ENCODE measurements around the gene PIM1.

PIM1 gene

DNA sequence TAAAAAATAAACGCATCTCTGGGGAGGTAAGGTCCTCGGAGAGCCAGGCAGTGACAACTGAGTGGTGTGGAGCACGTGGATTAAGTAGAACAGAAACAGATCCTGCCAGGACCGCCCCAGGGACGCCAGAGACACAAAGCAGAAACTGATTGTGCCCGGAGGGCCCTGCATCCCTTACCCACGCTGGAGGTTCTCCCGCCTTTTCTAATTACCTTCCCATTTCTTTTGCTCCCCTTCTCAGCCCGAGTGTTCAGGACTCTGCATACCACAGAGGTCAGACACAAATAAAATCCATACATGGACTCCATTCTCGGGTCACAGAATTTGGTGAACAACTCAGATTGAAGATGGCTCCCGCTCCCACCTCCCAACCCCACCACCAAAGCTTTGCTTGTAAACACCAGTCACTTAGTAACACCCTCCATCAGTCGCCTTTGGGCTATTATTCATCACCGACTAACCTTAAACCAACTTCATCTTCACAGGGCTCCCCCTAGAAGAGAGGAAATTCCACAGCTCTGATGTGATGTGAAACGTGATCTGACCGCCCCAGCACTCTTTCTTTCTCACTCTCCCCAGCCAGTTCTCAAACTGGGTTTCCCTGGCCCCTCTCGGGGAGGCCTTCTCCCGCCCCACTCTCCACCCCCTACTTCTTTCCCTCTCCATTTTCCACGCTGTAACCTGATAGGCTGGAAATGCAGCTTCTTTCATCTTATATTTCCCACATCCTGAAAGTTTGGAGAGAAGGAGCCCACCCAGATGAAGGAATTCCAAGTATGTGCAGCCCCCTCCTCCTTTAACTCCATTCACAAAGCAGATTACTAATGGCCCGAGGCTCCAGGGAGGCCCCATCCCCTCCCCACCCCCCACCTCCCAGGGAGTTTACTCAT is 32.5 kb upstream of the PIM1 start:
- DNase-seq (ENCODE audit: low spot score) = peak; percentile 76

DNA sequence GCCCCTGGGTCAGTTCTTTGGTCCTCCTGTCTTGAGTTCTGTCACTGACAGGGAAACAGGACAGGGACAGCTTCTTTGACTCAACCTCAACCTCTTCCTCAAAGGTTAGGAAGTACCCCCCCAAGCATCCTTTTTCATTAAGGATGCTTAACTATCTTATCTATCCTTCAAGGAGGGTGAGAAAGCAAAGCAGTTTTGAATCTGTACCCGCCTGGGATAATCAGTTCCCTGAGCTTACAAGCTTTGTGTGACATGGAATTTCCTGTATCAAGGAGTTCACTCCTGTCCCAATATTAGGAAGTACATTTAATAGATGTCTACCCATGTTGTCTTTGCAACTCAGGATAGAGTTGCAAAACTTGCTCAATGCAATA is 31.1 kb upstream of the PIM1 start:
- no peak for DNase-seq (ENCODE audit: low spot score)

DNA sequence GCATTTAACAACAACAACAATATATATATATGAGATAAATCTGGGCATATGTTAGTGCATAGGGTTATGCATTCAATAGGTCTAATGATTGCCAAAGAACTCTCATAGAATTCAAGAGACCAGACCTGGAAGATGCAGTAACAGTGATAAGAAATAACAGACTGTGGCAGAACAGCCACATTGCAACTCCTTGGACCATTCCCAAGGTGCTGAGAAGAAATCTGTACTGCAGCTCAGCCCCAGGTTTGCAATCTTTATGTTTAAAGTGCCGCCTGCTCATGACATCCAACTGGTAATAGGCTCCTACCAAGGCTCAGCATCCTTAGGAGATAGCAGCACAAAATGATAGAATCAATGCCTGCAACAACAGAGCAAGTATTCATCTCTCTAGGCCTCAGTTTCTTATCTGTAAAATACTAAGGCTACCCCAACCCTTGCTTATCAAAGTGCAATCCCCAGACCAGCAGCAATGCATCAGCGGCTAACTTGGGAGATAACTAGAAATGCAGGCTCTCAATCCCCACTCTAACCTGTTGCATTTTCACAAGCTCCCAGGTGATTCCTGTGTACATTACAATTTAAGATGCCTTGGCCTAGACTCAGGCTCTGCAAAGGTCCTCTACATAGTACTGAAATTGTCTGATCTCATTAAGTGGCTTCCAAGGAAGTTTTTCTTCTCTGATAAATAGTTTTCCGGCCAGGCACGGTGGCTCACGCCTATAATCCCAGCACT is 30.6 kb upstream of the PIM1 start:
- DNase-seq (ENCODE audit: low spot score) = no peak

GRCh38 chr6:37140145-37140544 is 29.8 kb upstream of the PIM1 start:
- no peak for DNase-seq (ENCODE audit: low spot score)

GRCh38 chr6:37141281-37142049 is 28.5 kb upstream of the PIM1 start:
- no peak for DNase-seq (ENCODE audit: low spot score)

- DNase-seq (ENCODE audit: low spot score) = no peak
Observed at GRCh38 chr6:37142050-37142614, 27.8 kb upstream of the PIM1 start.

GRCh38 chr6:37143585-37143984 is 26.4 kb upstream of the PIM1 start:
- DNase-seq (ENCODE audit: low spot score) = no peak

GRCh38 chr6:37145443-37145842 is 24.5 kb upstream of the PIM1 start:
- no peak for DNase-seq (ENCODE audit: low spot score)

GRCh38 chr6:37146735-37147157 is 23.2 kb upstream of the PIM1 start:
- no peak for DNase-seq (ENCODE audit: low spot score)

- no peak for DNase-seq (ENCODE audit: low spot score)
Observed at GRCh38 chr6:37149745-37150144, 20.2 kb upstream of the PIM1 start.

DNA sequence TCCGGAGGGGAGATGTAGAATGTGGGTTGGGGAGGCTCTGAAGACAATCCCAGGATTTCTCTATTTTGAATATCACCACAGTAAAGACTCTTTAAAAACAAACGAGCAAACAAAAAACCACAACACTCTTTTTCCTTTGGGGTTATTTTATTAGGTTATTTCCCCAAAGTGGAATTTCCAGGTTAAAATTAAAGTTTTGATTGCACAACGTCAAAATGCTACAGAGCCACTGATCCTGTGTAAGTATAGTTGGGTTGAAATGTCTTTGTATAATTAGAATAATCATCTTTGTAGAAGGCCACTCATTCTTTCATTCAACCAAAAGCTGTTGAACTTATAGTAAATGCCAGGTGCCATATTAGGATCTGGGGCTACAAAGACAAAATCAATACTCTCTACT is 19.6 kb upstream of the PIM1 start:
- no peak for DNase-seq (ENCODE audit: low spot score)

DNA sequence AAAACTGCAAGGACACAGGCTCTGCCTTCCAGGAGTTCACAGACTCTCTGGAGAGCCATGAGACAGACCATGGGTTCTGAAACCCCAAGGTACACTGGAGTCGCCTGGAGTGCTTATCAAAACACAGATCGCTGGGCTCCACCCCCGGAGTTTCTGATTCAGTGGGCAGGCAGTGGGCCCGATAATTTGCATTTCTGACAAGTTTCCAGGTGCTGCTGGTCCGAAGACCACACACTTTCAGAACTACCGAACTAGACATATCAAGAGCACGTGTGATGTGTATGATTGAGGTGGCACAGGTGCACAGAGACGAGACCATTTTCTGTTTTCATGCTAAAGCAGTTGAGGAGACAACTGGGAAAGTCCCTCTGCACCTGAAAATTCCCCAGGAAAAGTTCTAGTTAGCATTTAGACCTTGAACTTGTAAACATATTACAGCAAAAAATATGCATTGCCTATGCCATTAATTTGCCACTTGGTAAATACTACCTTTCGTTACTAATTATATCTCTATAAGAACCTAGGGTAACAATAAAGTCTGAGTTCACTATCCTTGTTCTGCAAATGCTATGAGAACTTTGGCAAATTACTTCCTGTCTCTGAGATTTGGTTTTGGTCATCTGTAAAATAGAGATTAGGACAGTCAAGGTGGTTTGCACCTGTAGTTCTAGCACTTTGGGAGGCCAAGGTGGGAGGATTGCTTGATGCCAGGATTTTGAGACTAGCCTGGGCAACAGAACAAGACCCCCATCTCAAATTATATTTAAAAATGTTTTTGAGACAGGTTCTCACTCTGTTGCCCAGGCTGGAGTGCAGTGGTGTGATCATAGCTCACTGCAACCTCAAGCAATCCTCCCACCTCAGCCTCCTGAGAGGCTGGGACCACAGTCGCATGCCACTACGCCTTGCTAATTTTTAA is 14.3 kb upstream of the PIM1 start:
- no peak for DNase-seq (ENCODE audit: low spot score)

GRCh38 chr6:37158508-37158907 is 11.4 kb upstream of the PIM1 start:
- DNase-seq (ENCODE audit: low spot score) = no peak

DNA sequence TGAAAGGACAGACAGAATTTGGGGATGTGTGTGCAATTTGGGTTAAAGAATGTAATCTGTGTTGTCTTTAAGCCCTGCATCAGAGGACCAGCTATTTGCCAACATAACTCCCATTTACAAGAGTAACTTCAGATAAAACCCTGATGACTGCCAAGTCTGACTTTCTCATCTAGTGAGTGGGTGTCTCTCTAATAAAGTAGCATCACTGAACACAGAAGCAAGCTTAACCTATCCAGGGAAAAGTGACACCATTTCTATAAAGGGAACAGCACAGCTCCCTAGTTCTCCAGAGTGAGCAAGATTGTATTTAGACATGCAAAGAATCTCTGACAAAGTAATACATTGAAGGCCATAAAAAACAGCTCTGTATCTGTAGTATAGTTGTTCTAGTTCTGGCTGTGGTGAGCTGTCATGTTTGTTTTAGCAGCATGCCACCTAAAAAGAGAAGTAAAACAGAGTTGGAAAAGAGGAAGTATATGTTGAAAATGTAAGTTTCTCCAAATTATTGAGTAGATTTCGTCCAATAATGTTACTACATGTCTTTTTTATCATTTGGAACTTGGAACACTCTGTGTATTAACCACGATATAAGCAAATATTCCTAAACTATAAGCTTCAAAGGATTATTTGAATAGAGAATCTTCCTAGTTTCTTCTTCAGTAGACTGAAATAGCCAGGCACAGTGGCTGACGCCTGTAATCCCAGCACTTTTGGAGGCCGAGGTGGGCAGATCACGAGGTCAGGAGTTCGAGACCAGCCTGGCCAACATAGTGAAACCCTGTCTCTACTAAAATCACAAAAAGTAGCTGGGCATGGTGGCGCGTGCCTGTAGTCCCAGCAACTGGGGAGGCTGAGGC is 8.8 kb upstream of the PIM1 start:
- DNase-seq (ENCODE audit: low spot score) = no peak

DNA sequence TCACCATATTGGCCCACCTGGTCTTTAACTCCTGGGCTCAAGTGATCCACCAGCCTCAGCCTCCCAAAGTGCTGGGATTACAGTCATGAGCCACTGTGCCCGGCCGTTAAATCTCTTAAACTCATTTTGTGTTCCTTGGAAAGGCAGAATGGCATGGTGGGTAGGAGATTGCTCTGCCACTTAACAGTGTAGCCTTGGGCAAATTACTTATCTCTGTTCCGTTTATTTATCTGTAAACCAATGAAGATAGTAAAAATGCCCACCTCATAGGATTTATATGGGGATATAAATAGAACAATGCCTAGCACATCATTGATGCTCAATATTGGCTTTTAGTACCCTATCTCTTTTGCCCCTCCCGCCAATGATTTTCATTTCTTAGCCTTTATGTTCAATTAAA is 7.2 kb upstream of the PIM1 start:
- DNase-seq (ENCODE audit: low spot score) = no peak

DNA sequence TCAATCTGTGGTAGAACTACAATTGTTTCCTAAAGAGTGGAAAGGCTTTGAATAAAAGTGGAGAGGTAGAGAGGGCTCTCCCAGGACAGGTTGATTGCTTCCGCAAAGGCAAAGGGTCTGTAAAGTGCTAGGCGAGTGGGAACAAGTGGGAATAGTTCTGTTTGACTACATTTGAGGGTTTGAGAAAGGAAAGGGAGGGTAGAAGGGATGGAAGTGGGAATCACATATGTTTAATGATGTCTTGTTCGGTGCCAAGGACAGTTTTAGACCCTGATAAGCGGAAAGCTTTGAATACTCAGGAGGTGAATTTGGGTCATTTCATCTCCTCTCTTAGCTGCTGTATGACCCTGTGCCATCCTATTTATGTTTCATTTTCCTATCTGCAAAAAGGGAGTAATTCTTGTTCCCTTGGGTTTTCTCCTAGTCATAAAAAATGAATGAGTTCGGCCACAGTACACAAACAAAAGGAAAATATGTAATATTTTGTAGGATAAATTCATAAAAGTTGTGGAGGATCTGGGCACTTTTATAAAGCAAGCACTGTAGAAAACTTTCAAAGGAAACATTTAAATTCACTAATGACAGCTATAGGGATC is 1.7 kb upstream of the PIM1 start:
- no peak for DNase-seq (ENCODE audit: low spot score)

- peak; percentile 68 for DNase-seq (ENCODE audit: low spot score)
Observed at GRCh38 chr6:37168811-37169495, 999 bp upstream of the PIM1 start.

- DNase-seq (ENCODE audit: low spot score) = peak; percentile 47
Observed at GRCh38 chr6:37170273-37171200, 585 bp downstream of the PIM1 start.

Data from kidney capillary endothelial cell (primary cell).